Stimulated activated CD4-positive, alpha-beta T cell treated with anti-CD3 and anti-CD28 coated beads, Interleukin-12 subunit alpha, Interleukin-12 subunit beta, amount 100 ng/mL, for 24 hours (primary cell): ENCODE results near the gene GTF3C5.

Experiments used
- DNase-seq, 2 experiments: peaks; one replicate each; pipeline ENCODE4 v3.0.0-alpha.2; 2020; ENCODE audit warnings: low read depth in 2 of 2

GTF3C5 gene

GRCh38 chr9:133029994-133030316 is 842 bp upstream of the GTF3C5 start:
- DNase-seq = no peak

GRCh38 chr9:133031130-133031422 is 279 bp downstream of the GTF3C5 start:
- no peak for DNase-seq

GRCh38 chr9:133031496-133031911 is 707 bp downstream of the GTF3C5 start:
- no peak for DNase-seq

GRCh38 chr9:133032171-133032570 is 1.4 kb downstream of the GTF3C5 start:
- no peak for DNase-seq

GRCh38 chr9:133035669-133036068 is 4.9 kb downstream of the GTF3C5 start:
- no peak for DNase-seq

- DNase-seq = no peak
Measured at GRCh38 chr9:133037775-133038515, 7.1 kb downstream of the GTF3C5 start.

- DNase-seq = peak in 1 of 2 experiments; percentile 32
Measured at GRCh38 chr9:133040892-133041479, 10.2 kb downstream of the GTF3C5 start.

GRCh38 chr9:133041958-133042357 is 11.2 kb downstream of the GTF3C5 start:
- no peak for DNase-seq

- DNase-seq = no peak
Measured at GRCh38 chr9:133042676-133043075, 11.9 kb downstream of the GTF3C5 start.

- no peak for DNase-seq
Measured at GRCh38 chr9:133043449-133044035, 12.7 kb downstream of the GTF3C5 start.

- DNase-seq = no peak
Measured at GRCh38 chr9:133044125-133044524, 13.3 kb downstream of the GTF3C5 start.

- DNase-seq = no peak
Measured at GRCh38 chr9:133044661-133045060, 13.9 kb downstream of the GTF3C5 start.

GRCh38 chr9:133045132-133045531 is 14.3 kb downstream of the GTF3C5 start:
- no peak for DNase-seq

- no peak for DNase-seq
Measured at GRCh38 chr9:133046196-133046899, 15.6 kb downstream of the GTF3C5 start.

- DNase-seq = no peak
Measured at GRCh38 chr9:133046900-133047295, 16.1 kb downstream of the GTF3C5 start.

- DNase-seq = no peak
Measured at GRCh38 chr9:133048595-133048994, 17.8 kb downstream of the GTF3C5 start.

- no peak for DNase-seq
Measured at GRCh38 chr9:133049043-133049442, 18.2 kb downstream of the GTF3C5 start.

- DNase-seq = no peak
Measured at GRCh38 chr9:133050142-133050541, 19.3 kb downstream of the GTF3C5 start.

GRCh38 chr9:133050781-133051180 is 20.0 kb downstream of the GTF3C5 start:
- no peak for DNase-seq

- no peak for DNase-seq
Measured at GRCh38 chr9:133051281-133051900, 20.6 kb downstream of the GTF3C5 start.

- no peak for DNase-seq
Measured at GRCh38 chr9:133051966-133052539, 21.3 kb downstream of the GTF3C5 start.
